ENCODE results near the gene P2RX3. TPM values are rescaled to one million over a fixed set of nuclear protein-coding genes. Genes with fewer than 3 reads are reported as not detected.

P2RX3 gene
- total and polyA plus RNA-seq, 10 of the 15 experiments (the other 5 are each of a cell fraction or from before 2014, with no cell fraction given): 0.05 to 0.12 TPM; not detected in 8

GRCh38 chr11:57406337-57406904 lies 68.3 kb downstream of the P2RX3 start (continued):
- TF ChIP-seq SUZ12 (IDR thresholded peaks at IDR 0.05; ENCODE audit: unreplicated experiment) (no peak), PML (IDR thresholded peaks at IDR 0.05; ENCODE audit: low read length) (peak; percentile 63; the same call in 1 of the 2 replicates), RB1 (IDR thresholded peaks at IDR 0.05; ENCODE audit: borderline replicate concordance) (no peak)

- Histone ChIP-seq H3K4me3 (no peak overlapping the region), H3K4me2 (ENCODE audit: control insufficient read depth, insufficient read depth) (no peak overlapping the region), H3K27me3 (replicated peaks in 1 of 2; ENCODE audit: control insufficient read depth in 2 of 2, insufficient read depth in 2 of 2, low read length in 1 of 2) (no peaks in the 10 kb centered on the region), H3K4me1 (ENCODE audit: control insufficient read depth, insufficient read depth, low read length) (peaks cover 19% of the 10 kb centered on the region), H3K27ac (ENCODE audit: control insufficient read depth, insufficient read depth) (peak overlapping the region; percentile 55; the same call in 1 of the 2 replicates), H3K79me2 (ENCODE audit: control insufficient read depth, insufficient read depth, low read length) (no peaks in the 10 kb centered on the region; the same call in 1 of the 2 replicates), H2AFZ (ENCODE audit: control insufficient read depth, low read depth, low read length) (no peak overlapping the region), H3K36me3 (ENCODE audit: control insufficient read depth in 2 of 2, insufficient read depth in 2 of 2, low read length in 1 of 2) (peaks cover 31 to 48% of the 10 kb centered on the region in 2 experiments), H3K9ac (ENCODE audit: control insufficient read depth, insufficient read depth, low read length) (no peak overlapping the region), H4K20me1 (ENCODE audit: control insufficient read depth, insufficient read depth) (no peaks in the 10 kb centered on the region), H3K9me3 (replicated peaks; ENCODE audit: control insufficient read depth, insufficient read depth, low read length) (no peaks in the 10 kb centered on the region)
- WGBS (ENCODE audit: insufficient coverage, insufficient replicate concordance, low lambda C conversion rate, missing lambda C conversion rate): 70% methylated on average over 9 of the region's 9 CpGs
- SMC1A ChIA-PET (ENCODE audit: uncharacterized antibody, unreplicated experiment): interaction anchor here (0.9 to 1.8 kb wide), 5 partner anchors 10 to 72 kb away, joined by 3 to 4 read pairs (median 3); no protein-coding TSS in a partner anchor
- in situ Hi-C loops (cut with MboI): no loop called here
- FAIRE-seq (no peak), ATAC-seq (0 out of 3 replicates have a peak, but pooled peaks have one; percentile 7), DNase-seq (ENCODE audit: low read depth, low spot score) (no peak)
- RAD21 ChIA-PET (ENCODE audit: unreplicated experiment): interaction anchor here (1.0 to 3.4 kb wide), 5 partner anchors 11 to 51 kb away, joined by 3 to 21 read pairs (median 4); no protein-coding TSS in a partner anchor
- intact Hi-C loops (cut with micrococcal nuclease; ENCODE audit: unreplicated experiment): no loop called here
- TSS peak; percentile 63 for BruUV-seq (replicated peaks)
- CTCF ChIA-PET: interaction anchor here (0.9 to 1.6 kb wide), 5 partner anchors 10 to 237 kb away, joined by 3 to 6 read pairs (median 3); partner anchors contain the start of gene UBE2L6
- POLR2A ChIA-PET: interaction anchor here (1.0 to 2.4 kb wide), 2 partner anchors 12 to 19 kb away, joined by 6 to 11 read pairs; no protein-coding TSS in a partner anchor
- TF ChIP-seq, protein P1, sequence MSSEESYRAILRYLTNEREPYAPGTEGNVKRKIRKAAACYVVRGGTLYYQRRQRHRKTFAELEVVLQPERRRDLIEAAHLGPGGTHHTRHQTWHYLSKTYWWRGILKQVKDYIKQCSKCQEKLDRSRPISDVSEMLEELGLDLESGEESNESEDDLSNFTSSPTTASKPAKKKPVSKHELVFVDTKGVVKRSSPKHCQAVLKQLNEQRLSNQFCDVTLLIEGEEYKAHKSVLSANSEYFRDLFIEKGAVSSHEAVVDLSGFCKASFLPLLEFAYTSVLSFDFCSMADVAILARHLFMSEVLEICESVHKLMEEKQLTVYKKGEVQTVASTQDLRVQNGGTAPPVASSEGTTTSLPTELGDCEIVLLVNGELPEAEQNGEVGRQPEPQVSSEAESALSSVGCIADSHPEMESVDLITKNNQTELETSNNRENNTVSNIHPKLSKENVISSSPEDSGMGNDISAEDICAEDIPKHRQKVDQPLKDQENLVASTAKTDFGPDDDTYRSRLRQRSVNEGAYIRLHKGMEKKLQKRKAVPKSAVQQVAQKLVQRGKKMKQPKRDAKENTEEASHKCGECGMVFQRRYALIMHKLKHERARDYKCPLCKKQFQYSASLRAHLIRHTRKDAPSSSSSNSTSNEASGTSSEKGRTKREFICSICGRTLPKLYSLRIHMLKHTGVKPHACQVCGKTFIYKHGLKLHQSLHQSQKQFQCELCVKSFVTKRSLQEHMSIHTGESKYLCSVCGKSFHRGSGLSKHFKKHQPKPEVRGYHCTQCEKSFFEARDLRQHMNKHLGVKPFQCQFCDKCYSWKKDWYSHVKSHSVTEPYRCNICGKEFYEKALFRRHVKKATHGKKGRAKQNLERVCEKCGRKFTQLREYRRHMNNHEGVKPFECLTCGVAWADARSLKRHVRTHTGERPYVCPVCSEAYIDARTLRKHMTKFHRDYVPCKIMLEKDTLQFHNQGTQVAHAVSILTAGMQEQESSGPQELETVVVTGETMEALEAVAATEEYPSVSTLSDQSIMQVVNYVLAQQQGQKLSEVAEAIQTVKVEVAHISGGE (CRISPR knock-in tag; IDR thresholded peaks at IDR 0.05): no peak
- TF ChIP-seq CREB1 (IDR thresholded peaks at IDR 0.05; ENCODE audit: low read depth) (no peak), STAT1 (conservative IDR thresholded peaks at IDR 0.05) (no peak), PAX5 (IDR thresholded peaks at IDR 0.05; ENCODE audit: borderline replicate concordance, low read depth, low read length) (no peak), RELB (IDR thresholded peaks at IDR 0.05; ENCODE audit: low read depth) (no peak), SUZ12 (IDR thresholded peaks at IDR 0.05; ENCODE audit: unreplicated experiment) (no peak), ZNF622 (IDR thresholded peaks at IDR 0.05) (no peak), BACH1 (IDR thresholded peaks at IDR 0.05; ENCODE audit: borderline replicate concordance) (no peak), ZNF207 (IDR thresholded peaks at IDR 0.05; ENCODE audit: borderline replicate concordance) (no peak), NR2C1 (IDR thresholded peaks at IDR 0.05) (no peak), RELA (IDR thresholded peaks at IDR 0.05; ENCODE audit: borderline replicate concordance, partially characterized antibody) (no peak), FOXK2 (IDR thresholded peaks at IDR 0.05) (no peak), YBX1 (IDR thresholded peaks at IDR 0.05) (no peak)
- TF ChIP-seq, protein P2, sequence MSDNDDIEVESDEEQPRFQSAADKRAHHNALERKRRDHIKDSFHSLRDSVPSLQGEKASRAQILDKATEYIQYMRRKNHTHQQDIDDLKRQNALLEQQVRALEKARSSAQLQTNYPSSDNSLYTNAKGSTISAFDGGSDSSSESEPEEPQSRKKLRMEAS (IDR thresholded peaks at IDR 0.05; ENCODE audit: low read depth, low read length): no peak
Observed at GRCh38 chr11:57407010-57407920, 69.1 kb downstream of the P2RX3 start.
